Measurements from ENCODE around the gene PTTG1IP2.
A peak's percentile ranks its signal among the peaks of the same experiment; 100 is the strongest.
"Not testable (repeated sequence)": the region's sequence is repeated elsewhere in the genome, so short reads cannot be mapped to it uniquely, and the experiment has no call there.

PTTG1IP2 gene

GRCh38 chr7:90458104-90458503 is 11.3 kb upstream of the PTTG1IP2 start (continued):
- TF ChIP-seq ZNF501 (tag by site-specific recombination; IDR thresholded peaks at IDR 0.05) (no peak), ZNF843 (tag by site-specific recombination; IDR thresholded peaks at IDR 0.05) (no peak), ZNF704 (tag by site-specific recombination; IDR thresholded peaks at IDR 0.05) (no peak)

GRCh38 chr7:90459888-90460287 is 9.6 kb upstream of the PTTG1IP2 start:
- ChIA-PET POLR2A (no interaction called here), CTCF (no interaction called here)
- Histone ChIP-seq H3K27ac (ENCODE audit: extremely low read depth, low read depth, low read length) (no peak overlapping the region), H3K4me1 (ENCODE audit: control insufficient read depth, insufficient read depth, low read length) (no peaks in the 10 kb centered on the region), H3K36me3 (ENCODE audit: control insufficient read depth in 2 of 2, insufficient read depth in 1 of 2, low read length in 2 of 2) (no peaks in the 10 kb centered on the region), H3K4me3 (ENCODE audit: low read depth, low read length) (no peak overlapping the region), H3K9me3 (ENCODE audit: control insufficient read depth, insufficient read depth, low read depth, low read length) (no peaks in the 10 kb centered on the region)
- TF ChIP-seq, protein P1, sequence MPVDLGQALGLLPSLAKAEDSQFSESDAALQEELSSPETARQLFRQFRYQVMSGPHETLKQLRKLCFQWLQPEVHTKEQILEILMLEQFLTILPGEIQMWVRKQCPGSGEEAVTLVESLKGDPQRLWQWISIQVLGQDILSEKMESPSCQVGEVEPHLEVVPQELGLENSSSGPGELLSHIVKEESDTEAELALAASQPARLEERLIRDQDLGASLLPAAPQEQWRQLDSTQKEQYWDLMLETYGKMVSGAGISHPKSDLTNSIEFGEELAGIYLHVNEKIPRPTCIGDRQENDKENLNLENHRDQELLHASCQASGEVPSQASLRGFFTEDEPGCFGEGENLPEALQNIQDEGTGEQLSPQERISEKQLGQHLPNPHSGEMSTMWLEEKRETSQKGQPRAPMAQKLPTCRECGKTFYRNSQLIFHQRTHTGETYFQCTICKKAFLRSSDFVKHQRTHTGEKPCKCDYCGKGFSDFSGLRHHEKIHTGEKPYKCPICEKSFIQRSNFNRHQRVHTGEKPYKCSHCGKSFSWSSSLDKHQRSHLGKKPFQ (tag by site-specific recombination; IDR thresholded peaks at IDR 0.05), result no peak
- no peak for TF ChIP-seq ZNF639 (tag by site-specific recombination; IDR thresholded peaks at IDR 0.05)

- ChIA-PET POLR2A (no interaction called here), CTCF (interaction anchor here (0.7 kb wide), 1 partner anchor 417 kb away, joined by 3 read pairs; no protein-coding TSS in a partner anchor)
- H3K4me3 ChIP-seq (ENCODE audit: low read depth, low read length), result no peak overlapping the region
- no peaks in the 10 kb centered on the region for H3K9me3 ChIP-seq (ENCODE audit: control insufficient read depth, insufficient read depth, low read depth, low read length)
- no peaks in the 10 kb centered on the region for H3K36me3 ChIP-seq (ENCODE audit: control insufficient read depth in 2 of 2, insufficient read depth in 1 of 2, low read length in 2 of 2)
- no peak overlapping the region for H3K27ac ChIP-seq (ENCODE audit: extremely low read depth, low read depth, low read length)
- TF ChIP-seq MYNN (tag by site-specific recombination; IDR thresholded peaks at IDR 0.05; ENCODE audit: borderline replicate concordance), result no peak
- H3K4me1 ChIP-seq (ENCODE audit: control insufficient read depth, insufficient read depth, low read length), result no peaks in the 10 kb centered on the region
These were observed 8.2 kb upstream of the PTTG1IP2 start for GRCh38 chr7:90461219-90461618.

DNA sequence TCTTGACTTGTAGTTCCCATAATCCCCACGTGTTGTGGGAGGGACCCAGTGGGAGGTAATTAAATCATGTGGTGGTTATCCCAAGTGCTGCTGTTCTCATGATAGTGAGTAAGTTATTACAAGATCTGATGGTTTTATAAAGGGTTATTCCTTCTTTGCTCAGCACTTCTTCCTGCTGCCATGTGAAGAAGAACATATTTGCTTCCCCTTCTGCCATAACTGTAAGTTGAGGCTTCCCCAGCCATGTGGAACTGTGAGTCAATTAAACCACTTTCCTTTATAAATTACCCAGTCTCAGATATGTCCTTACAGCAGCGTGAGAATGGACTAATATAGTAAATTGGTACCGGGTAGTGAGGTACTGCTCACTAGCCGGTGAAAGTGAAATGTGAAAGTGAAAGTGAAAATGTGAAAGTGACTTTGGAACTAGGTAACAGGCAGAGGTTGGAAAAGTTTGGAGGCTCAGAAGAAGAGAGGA is 6.2 kb upstream of the PTTG1IP2 start:
- H3K36me3 ChIP-seq (ENCODE audit: control insufficient read depth in 2 of 2, insufficient read depth in 1 of 2, low read length in 2 of 2); H3K4me1 ChIP-seq (ENCODE audit: control insufficient read depth, insufficient read depth, low read length); CTCF ChIA-PET; POLR2A ChIA-PET; H3K9me3 ChIP-seq (ENCODE audit: control insufficient read depth, insufficient read depth, low read depth, low read length); H3K27ac ChIP-seq (ENCODE audit: extremely low read depth, low read depth, low read length); H3K4me3 ChIP-seq (ENCODE audit: low read depth, low read length): not testable (repeated sequence)
- peak; percentile 98 for TF ChIP-seq PRDM1 (tag by site-specific recombination; IDR thresholded peaks at IDR 0.05)

DNA sequence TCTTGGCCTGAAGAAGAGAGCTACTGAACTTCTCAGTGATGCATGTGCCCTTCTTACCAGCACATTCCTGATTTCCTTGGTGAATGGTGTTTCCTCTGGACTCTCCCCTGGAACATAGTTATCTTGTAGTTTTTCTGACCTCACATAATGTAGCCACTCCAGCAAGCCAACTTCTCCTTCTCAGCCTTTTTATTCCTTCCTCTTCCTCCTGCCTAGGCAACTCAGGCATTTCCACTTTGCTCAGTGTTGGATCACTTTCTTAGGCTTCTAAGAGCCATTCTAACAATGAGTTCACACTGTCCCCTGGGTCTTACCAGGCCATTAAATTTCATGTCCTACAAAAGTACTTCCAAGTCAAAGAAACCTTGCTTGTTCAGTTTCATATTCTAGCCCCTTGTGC is 3.6 kb upstream of the PTTG1IP2 start:
- Histone ChIP-seq H3K4me3 (ENCODE audit: low read depth, low read length) (no peak overlapping the region), H3K4me1 (ENCODE audit: control insufficient read depth, insufficient read depth, low read length) (no peaks in the 10 kb centered on the region), H3K27ac (ENCODE audit: extremely low read depth, low read depth, low read length) (no peak overlapping the region), H3K36me3 (ENCODE audit: control insufficient read depth in 2 of 2, insufficient read depth in 1 of 2, low read length in 2 of 2) (no peaks in the 10 kb centered on the region), H3K9me3 (ENCODE audit: control insufficient read depth, insufficient read depth, low read depth, low read length) (no peaks in the 10 kb centered on the region)
- POLR2A ChIA-PET, result no interaction called here
- CTCF ChIA-PET, result interaction anchor here (0.9 to 1.5 kb wide), 2 partner anchors 10 to 56 kb away, joined by 3 read pairs; no protein-coding TSS in a partner anchor
- no peak for TF ChIP-seq ZBTB20 (tag by site-specific recombination; IDR thresholded peaks at IDR 0.05)
- TF ChIP-seq RBAK (tag by site-specific recombination; IDR thresholded peaks at IDR 0.05), result no peak
- TF ChIP-seq ZNF335 (tag by site-specific recombination; conservative IDR thresholded peaks at IDR 0.05), result no peak
- no peak for TF ChIP-seq HOXD13 (CRISPR knock-in tag; IDR thresholded peaks at IDR 0.05; ENCODE audit: borderline replicate concordance)

All from HEK293 (cell line).